ENCODE data around the gene TACC2. TPM values are rescaled to one million over a fixed set of nuclear protein-coding genes. Genes with fewer than 3 reads are reported as not detected.

The TACC2 gene
- total and polyA plus RNA-seq, 2 experiments from 2014 or later = 30.8 to 35.9 TPM

GRCh38 chr10:122171302-122172075 lies 182.5 kb downstream of the TACC2 start (continued):
- TF ChIP-seq ZNF462 (CRISPR knock-in tag; IDR thresholded peaks at IDR 0.05) = no peak
- TF ChIP-seq POLR2AphosphoS5 (IDR thresholded peaks at IDR 0.05; ENCODE audit: low read depth) = no peak
- TF ChIP-seq ZNF114 (CRISPR knock-in tag; IDR thresholded peaks at IDR 0.05) = no peak
- TF ChIP-seq ETS1 (IDR thresholded peaks at IDR 0.05) = no peak

GRCh38 chr10:122172361-122173008 lies 183.5 kb downstream of the TACC2 start:
- Mint-ChIP-seq H3K4me3 (no peak overlapping the region; the same call in 2 of the 3 replicates), H3K27ac (peak overlapping the region; percentile 74)
- TF ChIP-seq POLR2AphosphoS5 (IDR thresholded peaks at IDR 0.05; ENCODE audit: low read depth) = no peak
- no peak for TF ChIP-seq NANOG (IDR thresholded peaks at IDR 0.05; ENCODE audit: borderline replicate concordance)
- TF ChIP-seq STAT1 (IDR thresholded peaks at IDR 0.05; ENCODE audit: unreplicated experiment) = no peak
- no peak for TF ChIP-seq ZNF114 (CRISPR knock-in tag; IDR thresholded peaks at IDR 0.05)
- TF ChIP-seq JUNB (IDR thresholded peaks at IDR 0.05; ENCODE audit: unreplicated experiment) = no peak

More at GRCh38 chr10:122172361-122173008, 183.5 kb downstream of the TACC2 start:
- peak; percentile 20 for ATAC-seq
- Mint-ChIP-seq H3K36me3 (ENCODE audit: low read depth) (peaks cover 7% of the 10 kb centered on the region; the same call in 2 of the 3 replicates), H3K4me1 (peaks cover 82% of the 10 kb centered on the region), H3K9me3 (no peaks in the 10 kb centered on the region), H3K27me3 (ENCODE audit: insufficient read depth, low read depth, poor library complexity) (peaks cover 9% of the 10 kb centered on the region)
- DNase-seq (ENCODE audit: low spot score) = peak; percentile 37
- no peaks in the 10 kb centered on the region for H3K36me3 ChIP-seq (ENCODE audit: insufficient read depth)
- H3K27me3 ChIP-seq (ENCODE audit: insufficient read depth) = no peaks in the 10 kb centered on the region
- 0 out of 2 replicates have a peak overlapping the region, but pooled peaks have one; percentile 10 for H3K27ac ChIP-seq (ENCODE audit: low read depth)
- no peak overlapping the region for H2AFZ ChIP-seq
- H3K79me2 ChIP-seq (replicated peaks; ENCODE audit: insufficient read depth) = peaks cover 95% of the 10 kb centered on the region
- H3K4me2 ChIP-seq = peak overlapping the region; percentile 39
- H3K4me3 ChIP-seq = no peak overlapping the region
- H3F3A ChIP-seq (replicated peaks; ENCODE audit: low read depth) = no peaks in the 10 kb centered on the region
- H4K20me1 ChIP-seq (replicated peaks; ENCODE audit: insufficient read depth) = peaks cover 29% of the 10 kb centered on the region
- no peaks in the 10 kb centered on the region for H3K9me2 ChIP-seq (ENCODE audit: insufficient read depth)
- H3K4me1 ChIP-seq (ENCODE audit: insufficient read depth) = peaks cover 82% of the 10 kb centered on the region
